B cell (primary cell): ENCODE data around the gene SNX17.

Experiments
- CTCF ChIP-seq: fragments of 200-600 bp; IDR thresholded peaks from one replicate; pipeline ENCODE4 v1.8.0; 2022; ENCODE audit warnings: antibody characterized with exemption, mild to moderate bottlenecking
- EZH2 ChIP-seq: IDR thresholded peaks from 2 replicates; pipeline ENCODE4 v1.6.1; 2012; ENCODE audit warnings: borderline replicate concordance, low read depth, mild to moderate bottlenecking, moderate library complexity, low read length; ENCODE audit not compliant: insufficient read depth, poor library complexity, severe bottlenecking

DNA sequence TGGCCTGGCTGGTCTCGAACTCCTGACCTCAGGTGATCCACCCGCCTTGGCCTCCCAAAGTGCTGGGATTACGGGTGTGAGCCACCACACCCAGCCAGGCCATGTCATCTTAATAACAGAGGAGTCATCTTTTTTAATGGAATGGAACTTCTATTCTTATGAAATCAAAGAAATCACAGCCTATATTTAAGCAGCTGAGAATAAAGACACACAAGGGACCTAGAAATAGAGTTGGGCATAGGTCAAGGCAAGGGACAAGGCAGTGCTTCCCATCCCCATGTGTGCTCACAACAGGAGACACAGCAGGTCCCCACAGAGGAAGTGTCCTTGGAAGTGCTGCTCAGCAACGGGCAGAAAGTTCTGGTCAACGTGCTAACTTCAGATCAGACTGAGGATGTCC is 3.2 kb downstream of the SNX17 start:
- TF ChIP-seq CTCF (no peak), EZH2 (no peak)
